OCI-LY3 (cell line): ENCODE data around the gene GOLGA6L4.
"Not testable (repeated sequence)": the region's sequence is repeated elsewhere in the genome, so short reads cannot be mapped to it uniquely, and the experiment has no call there.

Source experiments
- H2AFZ ChIP-seq: fragments of 200-600, 300-600 bp; shearing (Covaris generic); 2 replicates; pipeline ENCODE4 v1.6.0; 2014; ENCODE audit warnings: antibody characterized with exemption, low read depth, low read length
- H3K27ac ChIP-seq: fragments of 200-600, 300-600 bp; sonication (generic); 2 replicates; pipeline ENCODE4 v1.5.1; 2014; ENCODE audit warnings: mild to moderate bottlenecking, low read length, moderate library complexity, mixed read lengths
- H3K27me3 ChIP-seq: fragments of 200-600, 300-600 bp; sonication (generic); 2 replicates; pipeline ENCODE4 v1.6.1; 2014; ENCODE audit warnings: low read depth, low read length, mixed read lengths
- H3K36me3 ChIP-seq: fragments of 200-600, 300-600 bp; sonication (generic); replicated peaks from 2 replicates; pipeline ENCODE3; 2014; ENCODE audit warnings: low read depth, low read length, mixed read lengths
- H3K4me1 ChIP-seq: fragments of 300-600, 200-600 bp; sonication (generic); 2 replicates; pipeline ENCODE4 v1.6.1; 2014; ENCODE audit warnings: low read length, mixed read lengths
- H3K4me2 ChIP-seq: fragments of 200-600, 300-600 bp; sonication (generic); 2 replicates; pipeline ENCODE4 v1.6.1; 2014; ENCODE audit warnings: low read length, mixed read lengths
- H3K4me3 ChIP-seq: fragments of 300-600, 200-600 bp; sonication (generic); 2 replicates; pipeline ENCODE4 v1.5.1; 2014; ENCODE audit warnings: antibody characterized with exemption, mild to moderate bottlenecking, low read length, moderate library complexity
- H3K79me2 ChIP-seq: fragments of 300-600, 200-600 bp; shearing (Covaris generic); 2 replicates; pipeline ENCODE4 v1.6.1; 2014; ENCODE audit warnings: mild to moderate bottlenecking, low read length, mixed read lengths
- H3K9ac ChIP-seq: fragments of 300-600, 200-600 bp; shearing (Covaris generic); 2 replicates; pipeline ENCODE4 v1.6.0; 2014; ENCODE audit warnings: mild to moderate bottlenecking, low read length, moderate library complexity
- H3K9me3 ChIP-seq: fragments of 200-600, 300-600 bp; shearing (Covaris generic); 2 replicates; pipeline ENCODE4 v1.6.1; 2014; ENCODE audit warnings: low read length, mixed read lengths; ENCODE audit not compliant: insufficient read depth
- H4K20me1 ChIP-seq: fragments of 200-600, 300-600 bp; sonication (generic); 2 replicates; pipeline ENCODE4 v1.6.1; 2016; ENCODE audit warnings: low read length, mixed read lengths; ENCODE audit not compliant: insufficient read depth
- CTCF ChIP-seq: fragments of 200-600, 300-600 bp; sonication (generic); IDR thresholded peaks from 2 replicates; pipeline ENCODE4 v1.5.1; 2014; ENCODE audit warnings: antibody characterized with exemption, low read length, low read depth

Gene GOLGA6L4

GRCh38 chr15:84235573-84235972 lies at the start of gene GOLGA6L4:
GOLGA6L4 (plus strand) TSS chr15:84235773; CDS start chr15:84235835, 62 bp downstream.
- H3K4me2 ChIP-seq, result not testable (repeated sequence)

GRCh38 chr15:84192982-84193381 lies 42.6 kb upstream of the GOLGA6L4 start:
- H3K79me2 ChIP-seq, H3K4me1 ChIP-seq, H3K36me3 ChIP-seq, H3K9ac ChIP-seq, H4K20me1 ChIP-seq, H3K4me2 ChIP-seq, H3K27me3 ChIP-seq, H2AFZ ChIP-seq, H3K27ac ChIP-seq, H3K4me3 ChIP-seq, H3K9me3 ChIP-seq: not testable (repeated sequence)

More at GRCh38 chr15:84235573-84235972, at the start of gene GOLGA6L4:
- H2AFZ ChIP-seq, H3K9ac ChIP-seq, H3K27ac ChIP-seq, H3K79me2 ChIP-seq, H3K9me3 ChIP-seq, H3K4me1 ChIP-seq, H4K20me1 ChIP-seq, H3K4me3 ChIP-seq, H3K27me3 ChIP-seq, H3K36me3 ChIP-seq: not testable (repeated sequence)

GRCh38 chr15:84195603-84196002 lies 40.0 kb upstream of the GOLGA6L4 start:
- H3K4me2 ChIP-seq, H3K27me3 ChIP-seq, H4K20me1 ChIP-seq, H3K27ac ChIP-seq, H3K9ac ChIP-seq, H3K4me3 ChIP-seq, H3K36me3 ChIP-seq, H2AFZ ChIP-seq, H3K79me2 ChIP-seq, H3K9me3 ChIP-seq, H3K4me1 ChIP-seq: not testable (repeated sequence)

- not testable (repeated sequence) for H3K27ac ChIP-seq, H3K4me1 ChIP-seq, H3K4me3 ChIP-seq, H4K20me1 ChIP-seq, H3K36me3 ChIP-seq, H3K79me2 ChIP-seq, H3K4me2 ChIP-seq, H2AFZ ChIP-seq, H3K27me3 ChIP-seq, H3K9me3 ChIP-seq, H3K9ac ChIP-seq
Observed at GRCh38 chr15:84196530-84197188, 38.9 kb upstream of the GOLGA6L4 start.

GRCh38 chr15:84199865-84200264 lies 35.7 kb upstream of the GOLGA6L4 start:
- H4K20me1 ChIP-seq, H2AFZ ChIP-seq, H3K27ac ChIP-seq, H3K79me2 ChIP-seq, H3K4me3 ChIP-seq, H3K9me3 ChIP-seq, H3K36me3 ChIP-seq, H3K27me3 ChIP-seq, H3K9ac ChIP-seq, H3K4me2 ChIP-seq, H3K4me1 ChIP-seq: not testable (repeated sequence)

GRCh38 chr15:84246441-84246840 lies 10.9 kb downstream of the GOLGA6L4 start:
- H3K4me3 ChIP-seq, H3K9ac ChIP-seq, H3K4me2 ChIP-seq, H4K20me1 ChIP-seq, H3K36me3 ChIP-seq, H3K27ac ChIP-seq, H3K9me3 ChIP-seq, H3K27me3 ChIP-seq, H2AFZ ChIP-seq, H3K79me2 ChIP-seq, H3K4me1 ChIP-seq: not testable (repeated sequence)
- peak; percentile 16; the same call in 1 of the 2 replicates for TF ChIP-seq CTCF
